Endometrial microvascular endothelial cells (primary cell): ENCODE results near the gene PAXX. TPM values are rescaled to one million over a fixed set of nuclear protein-coding genes. Genes with fewer than 3 reads are reported as not detected.

Experiments
- in situ Hi-C: cut with HindIII; loops from 2 replicates; pipeline ENCODE4 v1.10.0; 2017; ENCODE audit warnings: low sequenced_read_pairs, low pct_unique_long_range_greater_than_20kb; ENCODE audit errors: inconsistent ontology term
- total RNA-seq: library from RNA; depleted of rRNA; stranded (reverse); fragments of >200 nt; gene quantifications from one replicate; pipeline ENCODE4 v1.2.3, GENCODE V29; 2015; ENCODE audit errors: inconsistent ontology term

Gene PAXX
- total RNA-seq, 1 donor from 2014 or later, result 49.0 TPM

- in situ Hi-C loops, result no loop called here
These were observed 14.0 kb upstream of the PAXX start for GRCh38 chr9:136978073-136978864.

DNA sequence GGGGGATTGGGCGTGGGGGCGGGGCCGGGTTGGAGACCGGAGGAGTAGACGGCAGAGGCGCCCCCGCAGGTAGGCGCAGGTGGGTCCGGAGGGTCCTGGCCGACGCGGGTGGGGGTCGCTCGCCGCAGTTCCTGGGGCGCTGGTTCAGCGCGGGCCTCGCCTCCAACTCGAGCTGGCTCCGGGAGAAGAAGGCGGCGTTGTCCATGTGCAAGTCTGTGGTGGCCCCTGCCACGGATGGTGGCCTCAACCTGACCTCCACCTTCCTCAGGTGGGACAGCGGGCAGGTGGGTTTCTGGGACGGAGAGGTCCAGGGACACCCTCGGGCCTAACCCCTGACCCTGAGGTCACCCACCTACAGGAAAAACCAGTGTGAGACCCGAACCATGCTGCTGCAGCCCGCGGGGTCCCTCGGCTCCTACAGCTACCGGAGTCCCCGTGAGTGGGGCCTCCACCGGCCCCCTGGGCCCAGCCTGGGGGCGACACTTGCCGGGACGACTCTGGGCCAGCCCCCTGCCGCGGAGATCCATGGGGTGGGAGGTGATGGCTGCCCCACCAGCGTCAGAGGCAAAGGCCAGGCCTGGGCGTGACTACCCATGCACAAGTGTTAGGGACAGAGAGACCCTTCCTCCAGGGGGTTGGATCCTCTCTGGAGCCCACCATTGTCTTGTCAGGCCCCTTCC is 13.2 kb upstream of the PAXX start:
- in situ Hi-C loops, result no loop called here

- in situ Hi-C loops, result no loop called here
These were observed 12.2 kb upstream of the PAXX start for GRCh38 chr9:136979769-136980587.

DNA sequence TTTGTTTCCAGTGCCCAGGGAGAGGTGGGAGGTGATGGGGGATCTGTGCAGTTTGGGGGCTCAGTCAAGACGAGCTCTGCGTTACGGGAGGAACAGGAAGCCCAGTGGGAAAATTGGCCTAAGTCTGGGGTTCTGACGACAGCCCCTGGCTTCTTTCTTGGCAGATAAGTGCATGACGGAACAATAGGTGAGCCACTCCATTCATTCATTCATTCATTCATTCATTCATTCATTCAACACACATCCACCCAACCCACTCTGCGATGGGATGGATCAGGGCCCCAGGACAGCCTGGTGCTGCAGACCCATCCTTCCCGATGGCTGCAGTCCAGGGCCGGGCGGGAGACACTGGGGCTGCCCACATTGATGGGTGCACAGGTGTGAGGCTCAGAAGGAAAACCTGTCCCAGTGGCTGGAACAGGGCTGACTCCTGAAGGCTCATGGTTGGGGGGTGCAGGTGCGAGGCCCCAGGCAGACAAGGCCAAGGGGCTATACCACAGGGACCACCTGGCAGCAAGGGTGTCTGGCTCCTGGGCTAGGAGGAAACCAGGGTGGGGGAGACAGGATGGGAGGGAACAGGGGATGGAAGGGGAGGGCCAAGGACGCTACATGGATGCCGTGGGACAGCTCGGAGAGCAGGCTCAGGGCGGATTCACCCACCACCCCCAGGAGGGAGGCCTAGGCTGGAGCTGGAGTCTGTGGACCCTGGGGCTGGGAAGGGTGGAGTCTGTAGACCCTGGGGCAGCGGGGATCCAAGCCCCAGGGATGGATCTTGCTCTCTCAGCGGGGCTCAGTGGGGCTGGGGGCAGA is 11.3 kb upstream of the PAXX start:
- in situ Hi-C loops, result no loop called here

- in situ Hi-C loops, result no loop called here
These were observed 10.5 kb upstream of the PAXX start for GRCh38 chr9:136981588-136982231.

GRCh38 chr9:136982232-136983051 is 9.8 kb upstream of the PAXX start, which contains the start of gene LCNL1:
LCNL1 (plus strand) TSS chr9:136982993; CDS start chr9:136983587, 594 bp downstream.
- in situ Hi-C loops, result no loop called here

DNA sequence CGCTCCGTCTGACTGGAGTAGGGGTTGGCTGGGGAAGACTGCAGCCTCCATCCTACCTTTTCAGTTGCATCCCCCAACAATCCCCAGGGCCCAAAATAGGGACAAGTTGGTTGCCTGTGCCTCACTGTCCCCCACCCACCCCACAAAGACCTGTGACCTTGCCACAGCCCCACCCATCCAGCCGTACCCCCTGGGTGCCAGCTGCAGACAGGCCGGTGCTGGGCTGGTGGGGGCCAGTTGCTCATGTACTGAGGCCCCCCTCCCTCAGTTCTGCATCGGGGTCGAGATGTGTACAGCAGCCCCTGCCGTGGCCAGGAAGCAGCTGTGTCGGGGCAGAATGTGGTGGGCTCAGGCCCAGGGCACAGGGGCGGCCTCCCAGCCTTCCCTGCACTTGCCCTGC is 9.1 kb upstream of the PAXX start:
- in situ Hi-C loops, result no loop called here

- in situ Hi-C loops, result no loop called here
These were observed 8.4 kb upstream of the PAXX start for GRCh38 chr9:136983656-136984314.

- in situ Hi-C loops, result no loop called here
These were observed 7.7 kb upstream of the PAXX start for GRCh38 chr9:136984464-136985026.

DNA sequence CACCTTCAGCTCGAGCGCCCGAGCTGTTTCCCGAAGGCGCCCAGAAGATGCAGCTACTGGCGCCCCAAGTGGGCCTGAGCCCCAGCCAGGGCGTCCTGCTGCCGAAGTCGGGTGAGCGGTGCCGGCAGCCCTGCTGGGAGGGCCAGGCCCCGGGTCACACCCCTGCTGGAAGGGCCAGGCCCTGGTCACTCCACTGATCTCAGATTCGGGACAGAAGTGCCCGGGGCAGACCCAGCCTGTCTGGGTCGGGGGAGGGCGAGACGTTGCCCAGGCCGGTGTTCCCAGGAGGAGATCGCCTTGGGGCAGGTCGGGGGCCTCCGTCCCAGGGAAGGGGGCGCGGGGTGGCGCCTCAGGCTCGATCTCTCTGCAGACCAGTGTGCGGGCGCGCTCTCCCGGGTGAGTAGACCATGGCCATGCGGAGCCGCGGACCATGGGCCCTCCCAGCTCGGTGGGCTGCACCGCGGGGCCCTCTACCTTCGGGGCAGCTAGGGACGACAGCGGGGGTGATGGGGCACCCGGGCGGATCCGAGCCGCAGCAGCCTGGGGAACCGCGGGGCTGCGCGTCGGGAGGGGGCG is 7.1 kb upstream of the PAXX start:
- in situ Hi-C loops, result no loop called here

- in situ Hi-C loops, result no loop called here
These were observed 6.4 kb upstream of the PAXX start for GRCh38 chr9:136985853-136986252.

- in situ Hi-C loops, result no loop called here
These were observed 3.4 kb upstream of the PAXX start for GRCh38 chr9:136988872-136989271.

DNA sequence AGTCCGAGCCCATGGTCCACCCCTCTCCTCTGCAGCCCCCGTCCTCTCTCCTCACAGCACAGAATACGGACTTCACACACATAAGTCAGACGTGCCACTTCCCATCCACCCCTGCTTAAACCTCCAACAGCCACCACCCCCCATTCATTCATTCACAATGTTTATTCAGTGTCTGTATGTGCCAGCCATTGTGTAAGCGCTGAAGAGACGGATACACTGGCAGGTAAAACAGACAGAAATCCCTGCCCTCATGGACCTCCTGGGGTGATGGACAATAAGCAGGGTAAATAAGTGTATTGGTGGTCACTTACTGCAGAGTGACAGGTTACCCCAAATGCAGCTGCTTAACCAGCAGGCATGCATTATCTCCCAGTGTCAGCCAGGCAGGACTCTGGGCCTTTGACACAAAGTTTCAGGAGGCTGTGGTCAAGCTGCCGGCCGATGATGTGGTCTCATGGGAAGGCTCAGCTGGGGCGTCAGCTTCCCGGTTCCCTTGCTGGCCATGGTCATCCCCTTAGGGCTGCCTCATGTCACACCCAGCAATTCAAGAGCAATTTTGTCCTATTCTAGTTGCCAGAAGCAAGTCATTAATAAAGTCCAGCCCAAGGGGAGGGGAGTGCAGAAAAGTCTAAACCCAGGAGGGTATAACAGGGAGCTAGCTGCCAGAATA is 1.8 kb upstream of the PAXX start:
- in situ Hi-C loops, result no loop called here

DNA sequence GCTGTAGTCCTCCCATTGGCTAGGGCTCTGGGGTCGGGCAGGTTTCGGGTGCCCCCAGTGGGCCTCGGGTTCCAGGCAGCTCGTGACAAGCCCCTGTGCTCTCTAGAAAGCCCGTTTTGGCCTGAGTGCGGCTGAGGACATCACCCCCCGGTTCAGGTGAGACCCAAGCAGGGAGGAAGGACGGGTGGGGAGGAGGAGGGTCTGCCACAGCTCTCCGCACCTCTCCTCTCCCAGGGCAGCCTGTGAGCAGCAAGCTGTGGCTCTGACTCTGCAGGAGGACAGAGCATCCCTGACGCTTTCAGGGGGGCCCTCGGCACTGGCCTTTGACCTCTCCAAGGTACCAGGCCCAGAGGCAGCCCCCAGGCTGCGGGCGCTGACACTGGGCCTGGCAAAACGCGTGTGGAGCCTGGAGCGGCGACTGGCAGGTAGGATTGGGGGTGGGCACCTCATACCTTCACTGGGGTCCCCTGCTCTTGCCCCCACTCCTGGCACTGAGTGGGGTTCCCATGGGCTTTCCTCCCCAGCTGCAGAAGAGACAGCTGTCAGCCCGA is 672 bp downstream of the PAXX start:
- in situ Hi-C loops, result no loop called here

GRCh38 chr9:136994180-136994887 is 2.1 kb downstream of the PAXX start:
- in situ Hi-C loops, result no loop called here
